ENCODE results near the gene ATCAY.
"Not testable (repeated sequence)": the region's sequence is repeated elsewhere in the genome, so short reads cannot be mapped to it uniquely, and the experiment has no call there.

- not testable (repeated sequence) for TF ChIP-seq ELK1 (IDR thresholded peaks at IDR 0.05; ENCODE audit: borderline replicate concordance, low read depth, low read length); CTCF (conservative IDR thresholded peaks at IDR 0.05; ENCODE audit: low read depth, low read length); SMC3 (IDR thresholded peaks at IDR 0.05; ENCODE audit: low read depth, low read length); MXI1 (IDR thresholded peaks at IDR 0.05; ENCODE audit: borderline replicate concordance, low read depth, low read length); CHD1 (IDR thresholded peaks at IDR 0.05; ENCODE audit: low read depth, low read length); USF2 (IDR thresholded peaks at IDR 0.05; ENCODE audit: low read depth, low read length); POLR2A (IDR thresholded peaks at IDR 0.05; ENCODE audit: low read depth, low read length); RCOR1 (IDR thresholded peaks at IDR 0.05; ENCODE audit: insufficient replicate concordance, low read length); RAD21 (IDR thresholded peaks at IDR 0.05; ENCODE audit: low read length); FOS (IDR thresholded peaks at IDR 0.05; ENCODE audit: low read depth, low read length)
Measured at GRCh38 chr19:3874695-3875094, 5.8 kb upstream of the ATCAY start.
